DND-41 (cell line): ENCODE data around the gene IFIT2.

ENCODE experiments used
- CTCF ChIP-seq: IDR thresholded peaks from 2 replicates; pipeline ENCODE4 v1.5.1; 2012; ENCODE audit warnings: borderline replicate concordance, low read length, moderate library complexity, mild to moderate bottlenecking; ENCODE audit not compliant: poor library complexity, severe bottlenecking; ENCODE audit errors: extremely low read depth
- EZH2 ChIP-seq: IDR thresholded peaks from 3 replicates; pipeline ENCODE4 v1.6.1; 2012; ENCODE audit warnings: borderline replicate concordance, low read depth, mild to moderate bottlenecking, moderate library complexity, low read length, inconsistent platforms; ENCODE audit not compliant: severe bottlenecking

DNA sequence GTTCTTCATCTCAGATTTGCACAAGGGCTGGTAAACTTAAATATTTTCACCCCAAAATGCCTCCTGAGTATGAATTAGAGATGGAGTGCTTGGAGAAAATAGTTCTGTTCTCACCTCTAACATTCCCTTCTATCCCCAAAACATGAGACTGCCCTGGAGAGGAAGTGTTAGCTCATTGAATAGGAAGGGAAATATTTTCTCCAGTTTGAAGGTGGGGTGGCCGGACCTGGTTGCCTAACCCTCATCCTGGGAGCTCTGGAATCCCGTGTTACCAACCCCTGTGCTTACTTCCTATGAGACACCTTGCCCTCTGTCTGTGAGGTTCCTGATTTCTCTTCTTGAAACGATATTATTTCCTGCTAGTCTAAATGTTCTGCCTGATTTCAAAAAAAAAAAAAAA, 779 bp downstream of the IFIT2 start:
- TF ChIP-seq CTCF (no peak), EZH2 (no peak)
